ENCODE data around the gene MPI. TPM values are rescaled to one million over a fixed set of nuclear protein-coding genes. Genes with fewer than 3 reads are reported as not detected.

Gene MPI
- total RNA-seq, 1 donor from 2014 or later = 25.9 TPM

DNA sequence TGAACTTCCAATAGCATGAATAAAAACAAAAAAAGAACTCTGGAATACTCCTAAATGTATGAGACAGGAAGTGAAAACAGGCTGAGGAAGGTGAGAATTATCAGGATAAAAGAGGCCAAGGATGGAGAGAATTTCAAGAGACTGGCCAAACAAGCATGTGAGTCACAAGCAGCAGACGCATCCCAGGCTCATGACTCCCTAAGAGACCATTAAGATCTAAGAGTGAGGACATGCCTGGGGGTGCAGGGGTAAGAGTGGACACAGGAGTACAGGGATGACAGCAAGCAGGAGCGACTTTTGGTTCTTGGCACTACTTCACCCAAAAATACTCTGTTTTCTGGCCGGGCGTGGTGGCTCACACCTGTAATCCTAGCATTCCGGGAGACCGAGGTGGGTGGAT lies 23.8 kb upstream of the MPI start:
- peak overlapping the region; percentile 80 for H3K27ac Mint-ChIP-seq (ENCODE audit: unreplicated experiment)
- Histone ChIP-seq H3K4me3 (ENCODE audit: insufficient read depth, low read depth, low read length) (no peak overlapping the region), H2AFZ (ENCODE audit: low read depth, low read length) (no peak overlapping the region), H3K27me3 (ENCODE audit: insufficient read depth, low read length) (no peaks in the 10 kb centered on the region), H3K4me2 (ENCODE audit: low read length) (peak overlapping the region; percentile 18), H3K27ac (ENCODE audit: low read depth, low read length) (no peak overlapping the region), H3K9ac (ENCODE audit: low read length) (no peak overlapping the region), H3K4me1 (ENCODE audit: insufficient read depth, low read length) (peaks cover 13% of the 10 kb centered on the region), H3K36me3 (ENCODE audit: insufficient read depth, low read length) (no peaks in the 10 kb centered on the region), H3K79me2 (ENCODE audit: insufficient read depth, low read length) (peaks cover 69% of the 10 kb centered on the region), H3K9me3 (ENCODE audit: insufficient read depth, low read depth, low read length) (no peaks in the 10 kb centered on the region), H4K20me1 (ENCODE audit: insufficient read depth, low read length) (peaks cover 82% of the 10 kb centered on the region)
- H3K36me3 Mint-ChIP-seq (ENCODE audit: low read depth, unreplicated experiment) = peaks cover 16% of the 10 kb centered on the region
- H3K4me3 Mint-ChIP-seq (ENCODE audit: unreplicated experiment) = peak overlapping the region; percentile 60
- TF ChIP-seq, protein P1, sequence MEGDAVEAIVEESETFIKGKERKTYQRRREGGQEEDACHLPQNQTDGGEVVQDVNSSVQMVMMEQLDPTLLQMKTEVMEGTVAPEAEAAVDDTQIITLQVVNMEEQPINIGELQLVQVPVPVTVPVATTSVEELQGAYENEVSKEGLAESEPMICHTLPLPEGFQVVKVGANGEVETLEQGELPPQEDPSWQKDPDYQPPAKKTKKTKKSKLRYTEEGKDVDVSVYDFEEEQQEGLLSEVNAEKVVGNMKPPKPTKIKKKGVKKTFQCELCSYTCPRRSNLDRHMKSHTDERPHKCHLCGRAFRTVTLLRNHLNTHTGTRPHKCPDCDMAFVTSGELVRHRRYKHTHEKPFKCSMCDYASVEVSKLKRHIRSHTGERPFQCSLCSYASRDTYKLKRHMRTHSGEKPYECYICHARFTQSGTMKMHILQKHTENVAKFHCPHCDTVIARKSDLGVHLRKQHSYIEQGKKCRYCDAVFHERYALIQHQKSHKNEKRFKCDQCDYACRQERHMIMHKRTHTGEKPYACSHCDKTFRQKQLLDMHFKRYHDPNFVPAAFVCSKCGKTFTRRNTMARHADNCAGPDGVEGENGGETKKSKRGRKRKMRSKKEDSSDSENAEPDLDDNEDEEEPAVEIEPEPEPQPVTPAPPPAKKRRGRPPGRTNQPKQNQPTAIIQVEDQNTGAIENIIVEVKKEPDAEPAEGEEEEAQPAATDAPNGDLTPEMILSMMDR (IDR thresholded peaks at IDR 0.05; ENCODE audit: insufficient read depth, low read depth, low read length) = no peak
- no peak for TF ChIP-seq EZH2 (IDR thresholded peaks at IDR 0.05; ENCODE audit: insufficient read depth, low read length)
- peaks cover 4% of the 10 kb centered on the region for H3K9me3 Mint-ChIP-seq (ENCODE audit: unreplicated experiment)
- peak; percentile 73 for DNase-seq (ENCODE audit: low read depth)
- no peak for FAIRE-seq
- no peaks in the 10 kb centered on the region for H3K27me3 Mint-ChIP-seq (ENCODE audit: low read depth, unreplicated experiment)
- peaks cover 44% of the 10 kb centered on the region for H3K4me1 Mint-ChIP-seq (ENCODE audit: low read depth, unreplicated experiment)

DNA sequence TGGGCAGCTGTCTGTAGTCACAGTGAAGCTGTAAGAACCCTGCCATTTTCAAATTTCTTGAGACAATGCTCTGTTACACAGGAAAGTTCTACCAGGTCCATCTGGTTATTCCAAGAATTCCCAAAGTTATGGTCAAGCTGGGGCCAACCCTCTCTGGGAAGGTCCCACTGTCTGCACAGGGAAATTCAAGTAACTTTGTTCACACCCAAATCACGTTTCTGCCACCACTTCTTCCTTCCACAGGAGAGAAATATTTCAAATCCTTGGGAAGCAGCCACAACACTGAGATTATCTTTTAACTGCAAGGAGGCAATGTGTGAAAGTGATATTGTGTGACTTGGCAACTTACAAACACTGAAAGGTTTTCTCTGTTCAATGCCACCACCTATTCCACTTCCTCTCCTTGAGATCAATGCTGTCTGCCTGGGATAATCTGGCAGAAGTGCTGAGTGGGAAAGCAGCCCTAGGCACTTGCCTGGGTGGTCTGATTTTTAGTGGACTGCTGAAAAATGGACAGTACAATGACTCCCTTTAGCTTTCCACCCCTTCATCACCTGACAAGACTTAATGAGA lies 22.3 kb upstream of the MPI start:
- Mint-ChIP-seq H3K27ac (ENCODE audit: unreplicated experiment) (no peak overlapping the region), H3K36me3 (ENCODE audit: low read depth, unreplicated experiment) (peaks cover 16% of the 10 kb centered on the region), H3K4me1 (ENCODE audit: low read depth, unreplicated experiment) (peaks cover 46% of the 10 kb centered on the region), H3K4me3 (ENCODE audit: unreplicated experiment) (no peak overlapping the region), H3K27me3 (ENCODE audit: low read depth, unreplicated experiment) (no peaks in the 10 kb centered on the region), H3K9me3 (ENCODE audit: unreplicated experiment) (peaks cover 4% of the 10 kb centered on the region)
- no peak overlapping the region for H2AFZ ChIP-seq (ENCODE audit: low read depth, low read length)
- no peak overlapping the region for H3K4me3 ChIP-seq (ENCODE audit: insufficient read depth, low read depth, low read length)
- peaks cover 18% of the 10 kb centered on the region for H3K4me1 ChIP-seq (ENCODE audit: insufficient read depth, low read length)
- no peak overlapping the region for H3K9ac ChIP-seq (ENCODE audit: low read length)
- H3K79me2 ChIP-seq (ENCODE audit: insufficient read depth, low read length) = peaks cover 79% of the 10 kb centered on the region
- no peak for FAIRE-seq
- H3K27me3 ChIP-seq (ENCODE audit: insufficient read depth, low read length) = no peaks in the 10 kb centered on the region
- H3K4me2 ChIP-seq (ENCODE audit: low read length) = no peak overlapping the region
- H3K36me3 ChIP-seq (ENCODE audit: insufficient read depth, low read length) = no peaks in the 10 kb centered on the region
- no peak overlapping the region for H3K27ac ChIP-seq (ENCODE audit: low read depth, low read length)
- no peaks in the 10 kb centered on the region for H3K9me3 ChIP-seq (ENCODE audit: insufficient read depth, low read depth, low read length)
- no peak for TF ChIP-seq EZH2 (IDR thresholded peaks at IDR 0.05; ENCODE audit: insufficient read depth, low read length)
- TF ChIP-seq, protein P1 (IDR thresholded peaks at IDR 0.05; ENCODE audit: insufficient read depth, low read depth, low read length) = no peak
- H4K20me1 ChIP-seq (ENCODE audit: insufficient read depth, low read length) = peaks cover 89% of the 10 kb centered on the region
- no peak for DNase-seq (ENCODE audit: low read depth)

DNA sequence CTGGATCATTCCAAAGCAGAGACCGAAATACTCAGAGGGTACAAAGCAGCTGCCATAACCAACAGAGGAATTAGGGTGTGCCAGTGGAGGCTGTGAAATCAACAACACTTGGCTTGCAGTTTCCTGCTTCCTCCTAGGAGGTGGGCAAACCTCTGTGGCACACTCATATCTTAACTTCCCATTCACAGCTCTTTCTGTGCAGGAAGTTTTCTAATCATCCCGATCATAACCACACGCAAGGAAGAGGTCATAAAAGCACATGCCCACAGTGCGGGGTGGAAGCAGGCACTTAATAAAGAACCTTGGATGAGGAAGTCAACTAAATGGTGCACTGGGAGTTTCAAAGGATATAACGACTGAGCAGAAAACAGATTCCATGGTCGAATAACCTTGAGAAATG lies 21.8 kb upstream of the MPI start:
- Histone ChIP-seq H3K4me1 (ENCODE audit: insufficient read depth, low read length) (peaks cover 18% of the 10 kb centered on the region), H3K27ac (ENCODE audit: low read depth, low read length) (no peak overlapping the region), H3K9ac (ENCODE audit: low read length) (no peak overlapping the region), H2AFZ (ENCODE audit: low read depth, low read length) (no peak overlapping the region), H3K27me3 (ENCODE audit: insufficient read depth, low read length) (no peaks in the 10 kb centered on the region), H3K36me3 (ENCODE audit: insufficient read depth, low read length) (no peaks in the 10 kb centered on the region), H4K20me1 (ENCODE audit: insufficient read depth, low read length) (peaks cover 87% of the 10 kb centered on the region), H3K9me3 (ENCODE audit: insufficient read depth, low read depth, low read length) (no peaks in the 10 kb centered on the region), H3K79me2 (ENCODE audit: insufficient read depth, low read length) (peaks cover 82% of the 10 kb centered on the region), H3K4me3 (ENCODE audit: insufficient read depth, low read depth, low read length) (no peak overlapping the region), H3K4me2 (ENCODE audit: low read length) (no peak overlapping the region)
- H3K4me1 Mint-ChIP-seq (ENCODE audit: low read depth, unreplicated experiment) = peaks cover 47% of the 10 kb centered on the region
- TF ChIP-seq, protein P1 (IDR thresholded peaks at IDR 0.05; ENCODE audit: insufficient read depth, low read depth, low read length) = no peak
- TF ChIP-seq EZH2 (IDR thresholded peaks at IDR 0.05; ENCODE audit: insufficient read depth, low read length) = no peak
- no peaks in the 10 kb centered on the region for H3K27me3 Mint-ChIP-seq (ENCODE audit: low read depth, unreplicated experiment)
- DNase-seq (ENCODE audit: low read depth) (no peak), FAIRE-seq (no peak)
- H3K9me3 Mint-ChIP-seq (ENCODE audit: unreplicated experiment) = peaks cover 4% of the 10 kb centered on the region
- H3K4me3 Mint-ChIP-seq (ENCODE audit: unreplicated experiment) = no peak overlapping the region
- peak overlapping the region; percentile 77 for H3K27ac Mint-ChIP-seq (ENCODE audit: unreplicated experiment)
- peaks cover 16% of the 10 kb centered on the region for H3K36me3 Mint-ChIP-seq (ENCODE audit: low read depth, unreplicated experiment)

Data from astrocyte (in vitro differentiated cells and primary cell).